Camera-type eye (tissue), 1 donor: ENCODE results near the gene CARD14. TPM values are rescaled to one million over a fixed set of nuclear protein-coding genes. Genes with fewer than 3 reads are reported as not detected.

Experiments used
- total RNA-seq: library from RNA; depleted of rRNA; stranded (reverse); fragments of >200 nt; gene quantifications from one replicate; pipeline ENCODE4 v1.2.3, GENCODE V29; 2014

CARD14 gene
- total RNA-seq = 4.8 TPM

GRCh38 chr17:80169784-80170500, at the start of gene CARD14:
Gene CARD14, plus strand, starts transcription at chr17:80170030. Its CDS starts 11,409 bp downstream, at chr17:80181439.

GRCh38 chr17:80147035-80147822, 22.6 kb upstream of the CARD14 start, which contains the start of gene EIF4A3:
Gene EIF4A3, minus strand, starts transcription at chr17:80147128. Its CDS starts 167 bp downstream, at chr17:80146961.

GRCh38 chr17:80220054-80220735, 50.4 kb downstream of the CARD14 start, which contains the start of the genes SGSH and SLC26A11:
Gene SGSH, minus strand, starts transcription at chr17:80220333. Its CDS starts 20 bp downstream, at chr17:80220313.
Gene SLC26A11, plus strand, starts transcription at chr17:80220427. Its CDS starts 1,134 bp downstream, at chr17:80221561.

Other genes starting within 250 kb of the CARD14 start
- 39.0 TPM for gene TBC1D16, start 134.2 kb upstream of the CARD14 start, total RNA-seq
- 11.0 TPM for gene CCDC40, start 133.4 kb upstream of the CARD14 start, total RNA-seq
- gene GAA, start 68.4 kb upstream of the CARD14 start, total RNA-seq = 43.2 TPM
- 77.1 TPM for gene EIF4A3, start 22.9 kb upstream of the CARD14 start, total RNA-seq
- 20.3 TPM for gene SGSH, start 50.3 kb downstream of the CARD14 start, total RNA-seq
- 26.8 TPM for gene SLC26A11, start 50.4 kb downstream of the CARD14 start, total RNA-seq
- 72.9 TPM for gene RNF213, start 90.8 kb downstream of the CARD14 start, total RNA-seq
- 23.5 TPM for gene ENDOV, start 245.1 kb downstream of the CARD14 start, total RNA-seq